ENCODE data around the gene UBE2S.

The UBE2S gene

GRCh38 chr19:55352040-55352439 lies 55.5 kb downstream of the UBE2S start:
- peaks cover 26% of the 10 kb centered on the region for H3K4me1 ChIP-seq
- no peaks in the 10 kb centered on the region for H3K9me3 ChIP-seq
- H3K27me3 ChIP-seq (ENCODE audit: low read depth) = peaks cover 41% of the 10 kb centered on the region

GRCh38 chr19:55350620-55351315 lies 56.8 kb downstream of the UBE2S start:
- DNase-seq (ENCODE audit: low spot score in 2 of 2) = no peak
- Histone ChIP-seq H3K9me3 (no peaks in the 10 kb centered on the region), H3K4me1 (peaks cover 26% of the 10 kb centered on the region), H3K4me3 (no peak overlapping the region), H3K27me3 (ENCODE audit: low read depth) (peaks cover 31% of the 10 kb centered on the region), H3K36me3 (replicated peaks) (peaks cover 20% of the 10 kb centered on the region)
- in situ Hi-C loops (cut with MboI; ENCODE audit: low sequenced_read_pairs) = no loop called here

More at GRCh38 chr19:55352040-55352439, 55.5 kb downstream of the UBE2S start:
- peaks cover 10% of the 10 kb centered on the region for H3K36me3 ChIP-seq (replicated peaks)
- H3K4me3 ChIP-seq = no peak overlapping the region
- DNase-seq (ENCODE audit: low spot score in 2 of 2) = no peak
- in situ Hi-C loops (cut with MboI; ENCODE audit: low sequenced_read_pairs) = no loop called here
